EH (cell line): ENCODE measurements around the gene PIR.

Experiments
- DNase-seq: peaks from one replicate; pipeline ENCODE4 v3.0.0-alpha.2; 2015; ENCODE audit warnings: low read depth

PIR gene

GRCh38 chrX:15344106-15344505 is 149.0 kb downstream of the PIR start:
- DNase-seq = no peak

DNA sequence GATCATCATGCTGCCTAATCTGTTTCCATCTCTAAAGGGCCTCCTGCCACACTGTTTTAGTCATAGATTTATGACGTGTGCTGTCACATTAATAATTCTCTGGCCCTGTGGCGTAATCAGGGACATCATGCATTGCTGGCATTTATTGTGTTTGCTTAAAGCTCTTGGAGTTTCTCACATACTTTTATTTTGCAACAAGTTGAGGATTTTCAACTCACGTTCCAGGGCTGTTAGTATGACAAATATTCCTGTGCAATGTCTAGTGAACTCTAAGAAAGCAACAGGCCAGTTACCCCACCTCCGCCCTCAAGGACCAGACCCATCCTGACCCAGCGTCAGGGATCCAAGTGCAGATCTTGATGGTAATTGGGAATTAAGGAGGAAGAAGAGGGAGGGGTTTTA is 150.1 kb downstream of the PIR start:
- peak; percentile 78 for DNase-seq

- no peak for DNase-seq
These were observed 152.3 kb downstream of the PIR start for GRCh38 chrX:15340867-15341266.

DNA sequence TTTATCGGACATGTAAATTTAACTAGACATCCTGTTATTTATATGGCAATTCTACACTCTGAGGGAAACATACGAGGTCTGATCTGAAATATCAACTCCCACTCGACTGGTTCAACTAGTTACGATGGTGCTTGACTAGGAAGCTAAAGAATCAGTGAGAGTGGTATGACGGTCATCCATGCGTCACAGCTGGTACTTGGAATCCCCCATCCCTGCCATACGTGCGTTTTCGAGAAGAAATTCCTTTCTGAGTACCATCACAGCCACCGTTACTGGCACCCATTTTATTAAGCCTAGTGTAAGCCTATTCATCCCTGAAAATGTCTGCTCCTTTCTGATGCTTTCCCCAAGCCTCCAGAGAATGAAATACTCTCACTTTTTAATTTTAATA is 157.1 kb downstream of the PIR start:
- peak; percentile 56 for DNase-seq

GRCh38 chrX:15335135-15336022 is 157.8 kb downstream of the PIR start, which contains the start of gene PIGA:
Gene PIGA (minus strand): TSS chrX:15335523. CDS start chrX:15331930, 3,593 bp downstream.
- peak; percentile 96 for DNase-seq
